ENCODE results near the gene RFC2.

DNA sequence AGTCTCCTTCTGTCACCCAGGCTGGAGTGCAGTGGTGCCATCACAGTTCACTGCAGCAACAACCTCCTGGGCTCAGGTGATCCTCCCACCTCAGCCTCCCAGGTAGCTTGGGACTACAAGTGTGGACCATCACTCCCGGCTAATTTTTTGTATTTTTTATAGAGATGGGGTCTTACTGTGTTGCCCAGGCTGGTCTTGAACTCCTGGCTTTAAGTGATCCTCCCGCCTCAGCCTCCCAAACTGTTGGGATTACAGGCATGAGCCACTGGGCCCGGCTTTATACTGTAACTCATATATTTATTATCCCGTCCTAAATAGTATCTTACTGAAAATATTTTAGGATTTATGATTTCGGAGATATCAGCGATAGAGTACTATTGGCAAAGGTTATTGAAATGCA is 69.2 kb downstream of the RFC2 start:
- TF ChIP-seq POLR2A (IDR thresholded peaks at IDR 0.05; ENCODE audit: low read depth, low read length): no peak
- TF ChIP-seq POLR2AphosphoS5 (IDR thresholded peaks at IDR 0.05; ENCODE audit: low read depth, low read length): no peak
